Tibial artery (tissue), 4 donors: ENCODE results near the gene ATP8B3.
"Not testable (repeated sequence)": the region's sequence is repeated elsewhere in the genome, so short reads cannot be mapped to it uniquely, and the experiment has no call there.

ENCODE experiments used
- DNase-seq, 2 donors: peaks; one replicate each; pipeline ENCODE4 v3.0.0-alpha.2; 2019
- H3K27ac ChIP-seq, 2 donors: fragments of 200-600 bp; sonication (generic) in 1 of 2; 1 replicate in 1 of 2; 2 replicates in 1 of 2; pipeline ENCODE4 v1.5.1; 2018 to 2019; ENCODE audit warnings: mild to moderate bottlenecking in 1 of 2
- H3K27me3 ChIP-seq, 2 donors: fragments of 200-600 bp; sonication (generic) in 1 of 2; one replicate each; pipeline versions ENCODE4 v1.5.1 to v1.6.0; 2016 to 2019
- H3K36me3 ChIP-seq, 3 donors: fragments of 200-600 bp; sonication (generic) in 2 of 3; one replicate each; pipeline ENCODE4 v1.5.1; 2016 to 2019; ENCODE audit warnings: mild to moderate bottlenecking in 2 of 3
- H3K4me1 ChIP-seq, 4 donors: fragments of 200-600 bp; sonication (generic) in 2 of 4; 1 replicate in 3 of 4; 2 replicates in 1 of 4; pipeline ENCODE4 v1.5.1; 2016 to 2019
- H3K4me3 ChIP-seq, 2 donors: fragments of 200-600 bp; sonication (generic) in 1 of 2; 1 replicate in 1 of 2; 2 replicates in 1 of 2; pipeline ENCODE4 v1.5.1; 2018 to 2019; ENCODE audit warnings: mild to moderate bottlenecking in 2 of 2
- H3K9me3 ChIP-seq, 3 donors: fragments of 200-600 bp; sonication (generic) in 1 of 3; one replicate each; pipeline ENCODE4 v1.5.1; 2016 to 2019
- intact Hi-C: fragments of 100-400 bp; cut with DNase I; formaldehyde crosslinking; loops from one replicate; pipeline ENCODE4 v1.15.0; 2023; ENCODE audit warnings: low total_unique reads
- TF ChIP-seq, protein P1 (sequence below), 2 experiments: fragments of 200-600 bp in 1 of 2; fragments of 450-650 bp in 1 of 2; IDR thresholded peaks; one replicate each; pipeline ENCODE4 v1.5.1; 2017 to 2019; ENCODE audit warnings: antibody characterized with exemption in 2 of 2, mild to moderate bottlenecking in 1 of 2, moderate library complexity in 1 of 2

Gene ATP8B3

DNA sequence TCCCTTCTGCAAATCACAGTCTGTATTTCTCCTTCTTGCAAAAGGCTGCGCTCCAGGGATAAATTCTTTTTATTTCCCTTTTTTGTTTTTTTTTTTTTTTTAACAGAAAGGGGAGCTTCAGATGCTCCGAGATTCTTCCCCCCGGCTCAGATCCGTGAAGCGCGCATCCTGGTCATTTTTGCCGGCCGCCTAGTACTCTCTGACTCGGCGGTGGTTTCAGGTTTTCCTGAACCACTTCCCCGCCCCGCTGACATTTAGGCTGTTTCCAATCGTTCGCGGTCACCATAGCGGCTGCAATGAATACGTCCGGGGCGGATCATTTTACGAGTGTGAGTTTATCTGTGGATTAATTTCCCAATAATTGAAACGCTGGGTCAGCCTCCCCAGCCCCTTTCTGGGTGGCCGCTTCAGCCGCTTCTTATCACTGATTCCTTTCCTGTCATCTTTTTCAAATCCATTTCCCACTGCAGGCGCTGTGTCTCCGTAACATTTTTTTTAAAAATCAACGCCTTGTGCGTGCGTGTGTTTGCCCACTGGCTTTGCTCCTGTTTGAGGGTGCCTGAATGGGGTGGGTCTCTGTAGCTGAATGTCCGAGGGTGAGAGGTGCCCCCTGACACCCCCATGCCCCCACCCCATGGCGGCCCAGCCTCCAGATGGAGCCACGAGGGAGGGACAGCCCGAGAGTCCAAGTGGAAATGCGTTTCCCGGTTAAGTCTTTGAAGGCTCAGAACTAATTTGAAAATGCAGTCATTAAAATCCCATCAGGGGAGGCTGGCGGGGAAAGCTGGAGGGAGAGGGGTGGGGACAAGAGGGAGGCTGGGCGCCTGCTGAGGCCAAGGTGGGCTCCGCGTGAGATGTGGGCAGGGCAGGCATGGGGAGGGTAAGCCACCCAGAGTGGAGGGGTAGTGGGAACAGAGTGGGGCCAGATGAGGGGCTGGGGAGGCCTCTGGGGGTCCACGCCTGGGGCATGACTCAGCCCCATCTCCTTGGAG is 48.1 kb downstream of the ATP8B3 start:
- Histone ChIP-seq H3K4me1 (no peaks in the 10 kb centered on the region), H3K9me3 (no peaks in the 10 kb centered on the region), H3K27ac (no peak overlapping the region), H3K4me3 (no peak overlapping the region), H3K27me3 (peaks cover 1 to 99% of the 10 kb centered on the region in 2 donors), H3K36me3 (no peaks in the 10 kb centered on the region)
- no peak for DNase-seq
- intact Hi-C loops: no loop called here
- TF ChIP-seq, protein P1, sequence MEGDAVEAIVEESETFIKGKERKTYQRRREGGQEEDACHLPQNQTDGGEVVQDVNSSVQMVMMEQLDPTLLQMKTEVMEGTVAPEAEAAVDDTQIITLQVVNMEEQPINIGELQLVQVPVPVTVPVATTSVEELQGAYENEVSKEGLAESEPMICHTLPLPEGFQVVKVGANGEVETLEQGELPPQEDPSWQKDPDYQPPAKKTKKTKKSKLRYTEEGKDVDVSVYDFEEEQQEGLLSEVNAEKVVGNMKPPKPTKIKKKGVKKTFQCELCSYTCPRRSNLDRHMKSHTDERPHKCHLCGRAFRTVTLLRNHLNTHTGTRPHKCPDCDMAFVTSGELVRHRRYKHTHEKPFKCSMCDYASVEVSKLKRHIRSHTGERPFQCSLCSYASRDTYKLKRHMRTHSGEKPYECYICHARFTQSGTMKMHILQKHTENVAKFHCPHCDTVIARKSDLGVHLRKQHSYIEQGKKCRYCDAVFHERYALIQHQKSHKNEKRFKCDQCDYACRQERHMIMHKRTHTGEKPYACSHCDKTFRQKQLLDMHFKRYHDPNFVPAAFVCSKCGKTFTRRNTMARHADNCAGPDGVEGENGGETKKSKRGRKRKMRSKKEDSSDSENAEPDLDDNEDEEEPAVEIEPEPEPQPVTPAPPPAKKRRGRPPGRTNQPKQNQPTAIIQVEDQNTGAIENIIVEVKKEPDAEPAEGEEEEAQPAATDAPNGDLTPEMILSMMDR (IDR thresholded peaks at IDR 0.05): no peak

DNA sequence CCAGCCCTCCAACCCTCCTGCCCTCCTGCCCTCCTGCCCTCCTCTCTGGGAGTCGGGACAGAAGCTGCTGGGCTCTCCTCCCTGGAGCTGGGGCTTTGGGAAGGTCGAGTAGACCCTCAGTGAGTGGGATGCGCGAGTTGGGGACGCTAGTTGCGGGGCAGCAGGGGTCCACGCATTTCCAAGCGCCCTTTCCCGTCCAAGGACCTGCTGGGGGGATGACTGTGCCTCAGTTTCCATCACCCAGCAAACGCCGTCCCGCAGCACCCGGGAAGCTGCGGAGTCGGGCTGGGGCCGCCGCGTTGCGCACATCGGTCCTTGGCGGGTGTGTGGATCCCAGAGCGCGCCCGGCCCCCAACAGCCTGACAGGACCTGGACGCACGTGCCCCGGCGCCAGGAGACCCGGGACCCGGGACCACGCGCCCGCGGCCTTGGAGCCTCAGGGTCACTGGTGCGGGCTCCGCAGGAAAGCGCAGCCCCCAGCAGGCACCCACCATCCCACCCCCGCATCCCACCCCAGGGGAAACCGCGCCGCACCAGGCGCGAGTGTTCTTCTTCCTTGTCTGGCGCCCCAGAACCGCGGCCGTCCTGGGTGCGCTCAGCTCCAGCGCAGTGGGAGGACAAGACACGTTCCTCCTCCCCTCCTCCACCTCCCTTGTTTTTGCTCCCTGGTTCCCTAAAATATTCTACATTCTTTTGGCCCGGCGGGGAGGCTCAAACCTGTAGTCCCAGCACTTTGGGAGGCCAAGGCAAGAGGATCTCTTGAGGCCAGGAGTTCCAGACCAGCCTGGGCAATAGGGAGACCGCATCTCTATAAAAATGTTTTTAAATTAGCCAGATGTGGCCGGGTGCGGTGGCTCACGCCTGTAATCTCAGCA is 49.6 kb downstream of the ATP8B3 start:
- H3K27me3 ChIP-seq: peaks cover 4 to 99% of the 10 kb centered on the region in 2 donors
- no peaks in the 10 kb centered on the region for H3K36me3 ChIP-seq
- H3K4me1 ChIP-seq: peaks cover 0 to 5% (median 5%) of the 10 kb centered on the region in 4 donors
- H3K9me3 ChIP-seq: no peaks in the 10 kb centered on the region
- intact Hi-C loops: no loop called here
- no peak overlapping the region for H3K27ac ChIP-seq
- H3K4me3 ChIP-seq: no peak overlapping the region
- TF ChIP-seq, protein P1 (IDR thresholded peaks at IDR 0.05): no peak
- DNase-seq: no peak

DNA sequence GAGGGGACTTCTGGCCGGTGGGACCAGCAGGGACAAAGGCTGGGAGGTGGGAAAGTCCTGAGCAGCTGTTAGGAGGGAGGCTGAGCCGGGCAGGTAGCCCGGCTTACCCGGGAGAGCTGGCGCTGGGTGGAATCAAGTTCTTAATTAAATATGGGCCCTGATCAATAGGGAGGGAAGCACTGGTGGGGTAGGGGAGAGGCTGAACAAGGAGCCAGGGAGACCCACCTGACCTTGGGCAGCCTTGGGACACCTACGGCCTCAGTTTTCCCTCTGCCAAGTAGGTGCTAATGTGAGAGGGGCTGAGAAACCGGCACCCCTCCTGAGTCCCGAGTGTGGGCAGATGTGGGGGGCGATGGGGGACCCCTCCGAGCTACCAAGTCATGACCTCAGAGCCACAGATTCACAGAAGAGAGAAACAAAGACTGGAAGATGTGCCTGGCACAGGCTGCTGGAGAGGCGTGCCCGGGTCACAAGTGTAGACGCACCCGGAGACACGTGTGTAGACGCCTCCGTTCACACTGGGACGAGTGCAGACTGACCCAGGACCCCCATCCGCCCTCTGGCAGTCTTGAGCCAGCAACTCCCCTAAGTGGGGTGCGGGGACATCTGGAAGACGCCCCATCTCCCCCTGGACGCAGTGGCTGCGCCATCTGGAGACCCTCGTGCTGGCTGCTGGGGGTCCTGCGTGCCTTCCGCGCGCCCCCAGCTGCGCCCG is 50.4 kb downstream of the ATP8B3 start:
- intact Hi-C loops: no loop called here
- Histone ChIP-seq H3K4me3 (no peak overlapping the region), H3K36me3 (no peaks in the 10 kb centered on the region), H3K27ac (no peak overlapping the region), H3K9me3 (no peaks in the 10 kb centered on the region), H3K4me1 (peaks cover 0 to 12% (median 11%) of the 10 kb centered on the region in 4 donors), H3K27me3 (peaks cover 4 to 99% of the 10 kb centered on the region in 2 donors)
- DNase-seq: no peak
- TF ChIP-seq, protein P1 (IDR thresholded peaks at IDR 0.05): no peak

DNA sequence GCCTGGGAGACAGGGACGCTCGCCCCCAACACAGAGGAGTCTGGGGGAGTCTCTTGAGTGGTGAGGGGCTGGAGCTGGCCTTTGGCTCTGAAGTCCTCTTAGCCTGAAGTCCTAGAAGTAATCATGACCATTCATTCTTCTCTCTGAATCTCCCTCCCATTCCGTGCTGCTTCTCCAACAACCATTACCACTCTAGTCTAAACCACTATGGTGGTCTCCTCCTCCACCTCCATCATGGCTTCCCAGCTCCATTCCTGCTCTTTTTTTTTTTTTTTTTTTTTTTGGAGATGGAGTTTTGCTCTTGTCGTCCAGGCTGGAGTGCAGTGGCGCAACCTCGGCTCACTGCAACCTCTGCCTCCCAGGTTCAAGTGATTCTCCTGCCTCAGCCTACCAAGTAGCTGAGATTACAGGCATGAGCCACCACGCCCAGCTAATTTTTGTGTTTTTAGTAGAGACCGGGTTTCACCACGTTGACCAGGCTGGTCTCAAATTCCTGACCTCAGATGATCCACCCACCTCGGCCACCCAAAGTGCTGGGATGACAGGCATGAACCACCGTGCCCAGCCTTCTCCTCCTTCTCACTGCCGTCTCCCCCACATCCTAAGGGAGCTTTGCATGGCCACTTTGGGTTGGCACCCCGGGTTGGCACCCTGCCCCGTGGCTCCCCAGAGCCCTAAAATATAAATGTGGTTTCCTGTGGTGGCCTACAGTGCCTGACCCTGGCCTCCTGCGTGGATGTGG is 51.1 kb downstream of the ATP8B3 start:
- H3K36me3 ChIP-seq, H3K4me3 ChIP-seq, DNase-seq, H3K9me3 ChIP-seq, H3K27ac ChIP-seq, intact Hi-C loops: not testable (repeated sequence)
- Histone ChIP-seq H3K4me1 (peaks cover 0 to 16% (median 13%) of the 10 kb centered on the region in 4 donors), H3K27me3 (peaks cover 4 to 97% of the 10 kb centered on the region in 2 donors)

DNA sequence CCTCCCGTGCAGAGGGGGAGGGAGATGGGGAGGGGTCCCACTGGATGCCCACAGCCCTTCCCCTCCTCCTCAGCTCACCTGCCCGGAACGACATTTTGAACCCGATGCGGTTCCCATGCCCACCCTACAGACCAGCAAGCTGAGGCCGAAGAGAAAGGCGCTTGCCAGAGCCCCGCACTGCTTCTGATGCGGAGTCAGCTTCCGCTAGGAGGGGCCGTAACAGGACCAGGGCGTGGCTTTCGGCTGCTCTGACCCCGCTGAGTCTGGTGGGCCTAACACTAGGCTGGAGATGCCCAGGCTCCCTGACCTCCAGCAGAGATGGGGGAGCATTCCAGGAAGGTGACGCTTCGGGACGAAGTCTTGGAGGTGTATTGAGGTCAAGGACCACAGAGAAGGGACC is 52.1 kb downstream of the ATP8B3 start:
- Histone ChIP-seq H3K27ac (no peak overlapping the region), H3K9me3 (no peaks in the 10 kb centered on the region), H3K36me3 (no peaks in the 10 kb centered on the region), H3K4me3 (no peak overlapping the region), H3K27me3 (peaks cover 4 to 97% of the 10 kb centered on the region in 2 donors), H3K4me1 (peaks cover 0 to 24% (median 19%) of the 10 kb centered on the region in 4 donors)
- DNase-seq: no peak
- intact Hi-C loops: no loop called here
- TF ChIP-seq, protein P1 (IDR thresholded peaks at IDR 0.05): no peak
